ENCODE results near the gene SNRPD3. TPM values are rescaled to one million over a fixed set of nuclear protein-coding genes. Genes with fewer than 3 reads are reported as not detected.
"Not testable (repeated sequence)": the region's sequence is repeated elsewhere in the genome, so short reads cannot be mapped to it uniquely, and the experiment has no call there.

The SNRPD3 gene
- total and polyA plus RNA-seq, 2 donors = 95.7 to 166 TPM

GRCh38 chr22:24607429-24607983 lies 51.7 kb downstream of the SNRPD3 start:
- H3K27me3 ChIP-seq (ENCODE audit: control insufficient read depth in 2 of 2, insufficient read depth in 1 of 2, low read length in 1 of 2); H3K4me3 ChIP-seq (ENCODE audit: low read length in 2 of 2); H3K9me3 ChIP-seq (ENCODE audit: control insufficient read depth in 2 of 2, insufficient read depth in 1 of 2, low read length in 1 of 2); H3K36me3 ChIP-seq (ENCODE audit: control insufficient read depth in 2 of 2, insufficient read depth in 2 of 2, low read length in 1 of 2): not testable (repeated sequence)
- peak overlapping the region; percentile 32 to 52 for H3K27ac ChIP-seq (ENCODE audit: low read depth in 1 of 2, low read length in 1 of 2)
- 46% methylated on average over 18 of the region's 18 CpGs for WGBS
- peaks cover 2 to 25% of the 10 kb centered on the region in 2 donors for H3K4me1 ChIP-seq (ENCODE audit: control insufficient read depth in 2 of 2, insufficient read depth in 2 of 2, low read length in 2 of 2)
- DNase-seq (ENCODE audit: low read depth in 6 of 9, low spot score in 9 of 9) = peak in 5 of 9 donors; percentile 28 to 69 (median 41)

- DNase-seq (ENCODE audit: low read depth in 6 of 9, low spot score in 9 of 9); H3K4me3 ChIP-seq (ENCODE audit: low read length in 2 of 2): not testable (repeated sequence)
- WGBS = 85% methylated on average over 6 of the region's 6 CpGs
Measured at GRCh38 chr22:24608327-24608726, 52.5 kb downstream of the SNRPD3 start.

DNA sequence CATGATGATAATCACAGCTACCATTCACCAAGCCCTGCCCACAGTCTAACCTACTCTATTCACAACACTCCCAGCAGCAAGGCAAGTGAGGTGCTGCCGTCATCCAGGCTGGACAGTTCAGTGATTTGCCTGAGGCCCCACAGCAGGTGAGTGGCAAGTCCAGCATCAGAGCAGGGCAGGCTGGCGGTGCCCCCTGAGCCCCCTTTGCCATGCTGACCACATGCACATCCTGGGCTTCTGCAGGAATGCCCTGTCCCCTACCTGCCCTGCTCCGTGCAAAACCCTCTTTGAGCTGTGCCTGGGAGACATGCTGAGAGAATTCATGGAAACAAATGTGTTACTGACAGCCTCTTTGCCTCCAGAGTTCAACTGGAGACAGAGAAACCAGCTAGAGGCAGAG lies 54.1 kb downstream of the SNRPD3 start:
- not testable (repeated sequence) for H3K36me3 ChIP-seq (ENCODE audit: control insufficient read depth in 2 of 2, insufficient read depth in 2 of 2, low read length in 1 of 2); H3K4me1 ChIP-seq (ENCODE audit: control insufficient read depth in 2 of 2, insufficient read depth in 2 of 2, low read length in 2 of 2); H3K27me3 ChIP-seq (ENCODE audit: control insufficient read depth in 2 of 2, insufficient read depth in 1 of 2, low read length in 1 of 2); H3K4me3 ChIP-seq (ENCODE audit: low read length in 2 of 2); DNase-seq (ENCODE audit: low read depth in 6 of 9, low spot score in 9 of 9); H3K27ac ChIP-seq (ENCODE audit: low read depth in 1 of 2, low read length in 1 of 2); H3K9me3 ChIP-seq (ENCODE audit: control insufficient read depth in 2 of 2, insufficient read depth in 1 of 2, low read length in 1 of 2)
- 95% methylated on average over 2 of the region's 3 CpGs for WGBS

More at GRCh38 chr22:24608327-24608726, 52.5 kb downstream of the SNRPD3 start:
- H3K9me3 ChIP-seq (ENCODE audit: control insufficient read depth in 2 of 2, insufficient read depth in 1 of 2, low read length in 1 of 2); H3K27me3 ChIP-seq (ENCODE audit: control insufficient read depth in 2 of 2, insufficient read depth in 1 of 2, low read length in 1 of 2); H3K36me3 ChIP-seq (ENCODE audit: control insufficient read depth in 2 of 2, insufficient read depth in 2 of 2, low read length in 1 of 2); H3K27ac ChIP-seq (ENCODE audit: low read depth in 1 of 2, low read length in 1 of 2): not testable (repeated sequence)
- H3K4me1 ChIP-seq (ENCODE audit: control insufficient read depth in 2 of 2, insufficient read depth in 2 of 2, low read length in 2 of 2) = peaks cover 2 to 21% of the 10 kb centered on the region in 2 donors

DNA sequence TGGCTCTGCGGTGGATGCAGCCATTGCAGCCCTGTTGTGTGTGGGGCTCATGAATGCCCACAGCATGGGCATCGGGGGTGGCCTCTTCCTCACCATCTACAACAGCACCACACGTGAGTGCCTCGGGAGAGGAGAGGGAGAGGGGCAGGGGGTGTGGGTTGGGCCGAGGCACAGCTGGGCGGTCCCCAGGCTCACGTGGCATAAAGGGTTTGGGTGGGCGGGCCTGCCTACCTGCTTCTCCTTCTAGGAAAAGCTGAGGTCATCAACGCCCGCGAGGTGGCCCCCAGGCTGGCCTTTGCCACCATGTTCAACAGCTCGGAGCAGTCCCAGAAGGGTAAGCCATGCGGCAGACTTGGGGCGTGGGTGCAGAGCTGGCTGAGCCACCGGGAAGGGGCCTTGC lies 59.0 kb downstream of the SNRPD3 start:
- H3K27ac ChIP-seq (ENCODE audit: low read depth in 1 of 2, low read length in 1 of 2); DNase-seq (ENCODE audit: low read depth in 6 of 9, low spot score in 9 of 9); H3K27me3 ChIP-seq (ENCODE audit: control insufficient read depth in 2 of 2, insufficient read depth in 1 of 2, low read length in 1 of 2); H3K4me1 ChIP-seq (ENCODE audit: control insufficient read depth in 2 of 2, insufficient read depth in 2 of 2, low read length in 2 of 2); H3K36me3 ChIP-seq (ENCODE audit: control insufficient read depth in 2 of 2, insufficient read depth in 2 of 2, low read length in 1 of 2); H3K4me3 ChIP-seq (ENCODE audit: low read length in 2 of 2); H3K9me3 ChIP-seq (ENCODE audit: control insufficient read depth in 2 of 2, insufficient read depth in 1 of 2, low read length in 1 of 2): not testable (repeated sequence)
- WGBS = 93% methylated on average over 15 of the region's 15 CpGs

DNA sequence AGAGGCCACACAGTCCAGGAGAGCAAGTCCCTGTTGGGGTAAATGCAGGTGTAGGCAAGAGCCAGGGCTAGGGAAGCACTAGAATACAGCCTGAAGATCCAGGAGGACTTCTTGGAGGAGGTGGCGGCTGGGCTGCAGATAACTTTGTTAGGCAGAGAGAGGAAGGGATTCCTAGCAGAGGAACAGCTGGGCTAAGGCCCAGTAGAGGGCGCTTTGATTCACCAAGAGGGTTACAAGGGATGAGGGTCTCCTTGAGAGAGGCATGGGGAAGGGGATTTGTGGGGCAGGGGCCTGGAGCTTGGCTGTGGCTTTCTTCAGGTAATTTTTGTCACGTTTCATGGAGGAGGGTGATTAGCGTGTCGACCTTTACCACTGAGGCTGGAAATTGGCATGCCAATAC lies 65.4 kb downstream of the SNRPD3 start:
- not testable (repeated sequence) for H3K27ac ChIP-seq (ENCODE audit: low read depth in 1 of 2, low read length in 1 of 2); DNase-seq (ENCODE audit: low read depth in 6 of 9, low spot score in 9 of 9); H3K27me3 ChIP-seq (ENCODE audit: control insufficient read depth in 2 of 2, insufficient read depth in 1 of 2, low read length in 1 of 2); H3K4me3 ChIP-seq (ENCODE audit: low read length in 2 of 2); H3K4me1 ChIP-seq (ENCODE audit: control insufficient read depth in 2 of 2, insufficient read depth in 2 of 2, low read length in 2 of 2); H3K9me3 ChIP-seq (ENCODE audit: control insufficient read depth in 2 of 2, insufficient read depth in 1 of 2, low read length in 1 of 2); H3K36me3 ChIP-seq (ENCODE audit: control insufficient read depth in 2 of 2, insufficient read depth in 2 of 2, low read length in 1 of 2)
- 93% methylated on average over 4 of the region's 5 CpGs for WGBS

DNA sequence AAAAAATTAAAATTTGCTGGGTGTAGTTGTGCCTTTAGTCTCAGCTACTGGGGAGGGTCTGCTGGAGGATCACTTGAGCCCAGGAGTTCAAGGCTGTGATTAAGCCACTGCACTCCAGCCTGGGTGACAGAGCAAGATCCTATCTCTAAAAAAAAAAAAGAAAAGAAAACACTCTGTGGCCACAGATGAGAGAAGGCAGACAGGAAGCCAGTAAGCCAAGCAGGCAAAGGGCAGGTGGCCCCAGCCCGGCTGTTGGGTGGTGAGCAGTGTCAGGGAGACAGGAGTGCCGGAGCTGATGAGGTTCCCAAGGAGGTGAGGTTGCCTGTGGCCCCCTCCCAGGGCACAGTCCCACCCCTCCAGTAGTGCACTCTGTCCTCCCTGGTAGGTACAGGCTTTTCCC lies 66.8 kb downstream of the SNRPD3 start:
- not testable (repeated sequence) for H3K36me3 ChIP-seq (ENCODE audit: control insufficient read depth in 2 of 2, insufficient read depth in 2 of 2, low read length in 1 of 2); H3K4me3 ChIP-seq (ENCODE audit: low read length in 2 of 2); H3K27ac ChIP-seq (ENCODE audit: low read depth in 1 of 2, low read length in 1 of 2); H3K4me1 ChIP-seq (ENCODE audit: control insufficient read depth in 2 of 2, insufficient read depth in 2 of 2, low read length in 2 of 2); H3K9me3 ChIP-seq (ENCODE audit: control insufficient read depth in 2 of 2, insufficient read depth in 1 of 2, low read length in 1 of 2); H3K27me3 ChIP-seq (ENCODE audit: control insufficient read depth in 2 of 2, insufficient read depth in 1 of 2, low read length in 1 of 2)
- WGBS = 5% methylated on average over 2 of the region's 2 CpGs
- peak in 1 of 9 donors; percentile 73 for DNase-seq (ENCODE audit: low read depth in 6 of 9, low spot score in 9 of 9)

Other genes with a start within 250 kb of the SNRPD3 start
- gene ADORA2A, start 128.4 kb upstream of the SNRPD3 start, total RNA-seq = 77.4 TPM
- 21.8 TPM for gene ADORA2A, start 128.4 kb upstream of the SNRPD3 start, polyA plus RNA-seq
- 3.5 TPM for gene UPB1, start 60.7 kb upstream of the SNRPD3 start, total RNA-seq
- 6.3 TPM for gene UPB1, start 60.7 kb upstream of the SNRPD3 start, polyA plus RNA-seq
- gene GUCD1, start 861 bp upstream of the SNRPD3 start, total RNA-seq = 65.9 TPM
- 54.1 TPM for gene GUCD1, start 861 bp upstream of the SNRPD3 start, polyA plus RNA-seq
- gene LRRC75B, start 37.1 kb downstream of the SNRPD3 start, total RNA-seq = 2.6 TPM
- 7.7 TPM for gene LRRC75B, start 37.1 kb downstream of the SNRPD3 start, polyA plus RNA-seq
- 16.0 TPM for gene GGT1, start 47.2 kb downstream of the SNRPD3 start, total RNA-seq
- gene GGT1, start 47.2 kb downstream of the SNRPD3 start, polyA plus RNA-seq = 26.4 TPM
- gene PIWIL3, start 218.7 kb downstream of the SNRPD3 start, total RNA-seq = 0.14 TPM
- gene PIWIL3, start 218.7 kb downstream of the SNRPD3 start, polyA plus RNA-seq = 0.05 TPM

All from thymus (tissue), 11 donors.